Lung (tissue), 12 donors: ENCODE results near the gene RPL13. TPM values are rescaled to one million over a fixed set of nuclear protein-coding genes. Genes with fewer than 3 reads are reported as not detected.

Experiments
- ATAC-seq: fragments of 200-7000 bp; cut with Tn5 transposase; one replicate; pipeline ENCODE4 v1.9.1; 2020; ENCODE audit warnings: moderate number of reproducible peaks; ENCODE audit not compliant: insufficient read depth, low FRiP score
- DNase-seq, 3 donors: peaks; one replicate each; pipeline ENCODE4 v3.0.0-alpha.2; 2013 to 2017
- H3K27ac ChIP-seq, 2 donors: one replicate each; pipeline ENCODE4 v1.5.1; 2013; ENCODE audit warnings: mild to moderate bottlenecking in 2 of 2, moderate library complexity in 2 of 2, control low read depth in 1 of 2, inconsistent platforms in 1 of 2, low read depth in 1 of 2, low read length in 1 of 2
- H3K27me3 ChIP-seq, 3 donors: one replicate each; pipeline ENCODE4 v1.5.1; 2013; ENCODE audit warnings: low read length in 2 of 3; ENCODE audit not compliant: control insufficient read depth in 3 of 3, insufficient read depth in 3 of 3
- H3K36me3 ChIP-seq, 4 donors: one replicate each; pipeline ENCODE4 v1.5.1; 2013; ENCODE audit warnings: low read length in 4 of 4, mild to moderate bottlenecking in 1 of 4, moderate library complexity in 1 of 4; ENCODE audit not compliant: control insufficient read depth in 4 of 4, insufficient read depth in 4 of 4
- H3K4me1 ChIP-seq, 5 donors: one replicate each; pipeline ENCODE4 v1.5.1; 2013; ENCODE audit warnings: low read length in 5 of 5, mild to moderate bottlenecking in 2 of 5, moderate library complexity in 1 of 5; ENCODE audit not compliant: control insufficient read depth in 5 of 5, insufficient read depth in 5 of 5
- H3K4me3 ChIP-seq: one replicate; pipeline ENCODE4 v1.5.1; 2013; ENCODE audit warnings: mild to moderate bottlenecking, control low read depth, moderate library complexity
- H3K9ac ChIP-seq, 2 donors: one replicate each; pipeline ENCODE4 v1.5.1; 2013; ENCODE audit warnings: low read length in 2 of 2, control low read depth in 1 of 2; ENCODE audit not compliant: insufficient read depth in 1 of 2
- H3K9me3 ChIP-seq, 4 donors: one replicate each; pipeline ENCODE4 v1.5.1; 2013; ENCODE audit warnings: low read length in 3 of 4, mild to moderate bottlenecking in 1 of 4, moderate library complexity in 1 of 4; ENCODE audit not compliant: control insufficient read depth in 4 of 4, insufficient read depth in 3 of 4
- whole genome bisulfite sequencing, 2 donors: extraction: QIAGEN DNeasy Blood & Tissue Kit; methylation state at CpG; one replicate each; pipeline ENCODE4 v1.1.7; 2013; 5-methylcytosine and 5-hydroxymethylcytosine counted together
- polyA plus RNA-seq, 2 donors: library from polyadenylated mRNA; stranded (reverse); fragments of 200-250 nt; gene quantifications; one replicate each; pipeline ENCODE4 v1.2.1, GENCODE V29; 2013
- total RNA-seq, 2 donors: library from RNA; depleted of rRNA in 1 of 2; stranded (reverse); fragments of >200 nt in 1 of 2; gene quantifications; one replicate each; pipeline ENCODE4 v1.2.1, GENCODE V29; 2014 to 2021
- TF ChIP-seq, protein P1 (sequence below): IDR thresholded peaks from 2 replicates; pipeline ENCODE4 v1.5.1; 2012; ENCODE audit warnings: mild to moderate bottlenecking; ENCODE audit errors: control extremely low read depth, extremely low read depth
- donor health status: control.
- donor health status: control.
- donor health status: Bipolar disorder and iron deficiency.
- donor health status: healthy.
- donor health status: DM: yes; HTN: yes; CAD: no.

RPL13 gene
- total and polyA plus RNA-seq, 4 donors: 1,905 to 7,821 (median 4,043) TPM

DNA sequence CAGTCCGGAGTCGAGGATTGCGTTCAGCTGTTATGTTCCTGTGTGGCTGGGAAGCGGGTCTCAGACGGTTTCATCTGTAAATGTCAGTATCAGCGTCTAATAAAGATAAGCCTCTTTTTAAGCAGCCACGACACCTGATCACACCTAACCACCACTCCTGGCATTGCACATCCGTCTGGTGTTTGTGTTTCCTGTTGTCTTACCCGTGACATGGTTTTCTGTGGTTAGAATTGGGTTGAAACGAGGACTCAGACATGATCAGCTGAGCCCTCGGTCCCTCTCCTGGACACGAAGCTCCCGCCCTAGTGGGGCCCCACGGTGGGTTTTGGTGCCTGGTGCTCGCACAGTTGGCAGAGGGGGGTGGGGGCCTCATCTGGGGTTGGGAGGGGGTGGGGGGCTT is 33.4 kb downstream of the RPL13 start:
- Histone ChIP-seq H3K9ac (no peak overlapping the region), H3K9me3 (no peaks in the 10 kb centered on the region), H3K4me1 (no peaks in the 10 kb centered on the region), H3K36me3 (no peaks in the 10 kb centered on the region), H3K27ac (no peak overlapping the region), H3K4me3 (no peak overlapping the region), H3K27me3 (no peaks in the 10 kb centered on the region)
- ATAC-seq (no peak), DNase-seq (no peak)
- 62 to 80% methylated on average over 15 of the region's 15 CpGs for whole genome bisulfite sequencing, 2 donors
- TF ChIP-seq, protein P1, sequence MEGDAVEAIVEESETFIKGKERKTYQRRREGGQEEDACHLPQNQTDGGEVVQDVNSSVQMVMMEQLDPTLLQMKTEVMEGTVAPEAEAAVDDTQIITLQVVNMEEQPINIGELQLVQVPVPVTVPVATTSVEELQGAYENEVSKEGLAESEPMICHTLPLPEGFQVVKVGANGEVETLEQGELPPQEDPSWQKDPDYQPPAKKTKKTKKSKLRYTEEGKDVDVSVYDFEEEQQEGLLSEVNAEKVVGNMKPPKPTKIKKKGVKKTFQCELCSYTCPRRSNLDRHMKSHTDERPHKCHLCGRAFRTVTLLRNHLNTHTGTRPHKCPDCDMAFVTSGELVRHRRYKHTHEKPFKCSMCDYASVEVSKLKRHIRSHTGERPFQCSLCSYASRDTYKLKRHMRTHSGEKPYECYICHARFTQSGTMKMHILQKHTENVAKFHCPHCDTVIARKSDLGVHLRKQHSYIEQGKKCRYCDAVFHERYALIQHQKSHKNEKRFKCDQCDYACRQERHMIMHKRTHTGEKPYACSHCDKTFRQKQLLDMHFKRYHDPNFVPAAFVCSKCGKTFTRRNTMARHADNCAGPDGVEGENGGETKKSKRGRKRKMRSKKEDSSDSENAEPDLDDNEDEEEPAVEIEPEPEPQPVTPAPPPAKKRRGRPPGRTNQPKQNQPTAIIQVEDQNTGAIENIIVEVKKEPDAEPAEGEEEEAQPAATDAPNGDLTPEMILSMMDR: no peak

- WGBS, 2 donors: 95 to 96% methylated on average over 47 of the region's 47 CpGs
- Histone ChIP-seq H3K36me3 (no peaks in the 10 kb centered on the region), H3K27ac (no peak overlapping the region), H3K9me3 (no peaks in the 10 kb centered on the region), H3K4me1 (no peaks in the 10 kb centered on the region), H3K9ac (no peak overlapping the region), H3K4me3 (no peak overlapping the region), H3K27me3 (no peaks in the 10 kb centered on the region)
- TF ChIP-seq, protein P1: no peak
- ATAC-seq: no peak
- DNase-seq: no peak
These were observed 35.0 kb downstream of the RPL13 start for GRCh38 chr16:89595330-89596060.

DNA sequence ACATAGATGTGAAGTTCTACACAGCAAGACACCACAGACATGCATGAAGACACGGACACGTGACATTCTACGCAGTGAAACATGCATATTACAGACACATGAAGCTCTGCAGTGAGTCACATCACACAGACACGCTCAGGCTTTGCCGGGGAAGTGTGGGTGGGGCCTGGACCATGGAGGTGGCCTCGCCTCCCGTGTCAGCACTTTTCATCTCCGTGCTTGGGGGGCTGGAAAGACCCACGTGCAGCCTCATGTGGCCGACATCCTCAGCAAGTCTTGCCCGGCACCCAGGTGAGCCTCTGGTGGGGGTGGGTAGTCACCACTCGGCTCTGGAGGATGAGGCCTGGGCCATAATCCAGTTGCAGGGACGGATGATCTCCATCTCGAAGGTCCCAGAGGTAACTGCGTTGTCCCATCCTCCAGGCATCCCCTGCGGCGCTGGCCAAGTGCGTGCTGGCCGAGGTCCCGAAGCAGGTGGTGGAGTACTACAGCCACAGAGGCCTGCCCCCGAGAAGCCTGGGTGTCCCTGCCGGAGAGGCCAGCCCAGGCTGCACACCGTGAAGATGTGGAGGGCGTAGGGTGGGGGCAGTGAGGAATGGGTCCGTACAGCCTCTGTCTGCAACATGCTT is 35.7 kb downstream of the RPL13 start:
- ATAC-seq: no peak
- no peaks in the 10 kb centered on the region for H3K27me3 ChIP-seq
- no peak overlapping the region for H3K4me3 ChIP-seq
- H3K36me3 ChIP-seq: no peaks in the 10 kb centered on the region
- no peak overlapping the region for H3K9ac ChIP-seq
- WGBS, 2 donors: 87 to 92% methylated on average over 25 of the region's 25 CpGs
- TF ChIP-seq, protein P1: no peak
- no peak for DNase-seq
- H3K4me1 ChIP-seq: no peaks in the 10 kb centered on the region
- H3K27ac ChIP-seq: no peak overlapping the region
- H3K9me3 ChIP-seq: no peaks in the 10 kb centered on the region
